H1 (cell line): ENCODE measurements around the gene HLA-DMB. TPM values are rescaled to one million over a fixed set of nuclear protein-coding genes. Genes with fewer than 3 reads are reported as not detected.

Source experiments
- GABPA ChIP-seq: IDR thresholded peaks from 2 replicates; pipeline ENCODE4 v1.6.1; 2011; ENCODE audit warnings: mild to moderate bottlenecking, low read length, moderate library complexity, borderline replicate concordance; ENCODE audit not compliant: insufficient read depth
- JUND ChIP-seq: IDR thresholded peaks from 2 replicates; pipeline ENCODE4 v1.6.1; 2011; ENCODE audit warnings: mild to moderate bottlenecking, improper control_type of control experiment, low read length
- RFX5 ChIP-seq: IDR thresholded peaks from 2 replicates; pipeline ENCODE4 v1.6.1; 2011; ENCODE audit warnings: low read depth, low read length, improper control_type of control experiment, borderline replicate concordance
- polyA plus RNA-seq, 7 experiments: library from polyadenylated mRNA; depleted of rRNA in 3 of 7; stranded (reverse) in 5 of 7; unstranded in 2 of 7; fragments of >200 nt in 5 of 7; fragments of 200-250 nt in 2 of 7; gene quantifications; 1 replicate in 5 of 7; 2 replicates in 1 of 7; 4 replicates in 1 of 7; pipeline versions ENCODE4 v1.2.1 to v1.2.3, GENCODE V29; 2011 to 2013; ENCODE audit warnings: missing spikeins in 2 of 7, mixed read lengths in 2 of 7
- total RNA-seq: library from RNA; stranded (reverse); fragmentation: NEBNext Ultra II Directional; extraction: Animal tissue kit (Norgen Biotek cat#: 25700); gene quantifications from 2 replicates; pipeline ENCODE4 v1.2.1, GENCODE V29; 2021
- TF ChIP-seq, protein P1 (sequence below), 3 experiments: IDR thresholded peaks; 1 replicate in 2 of 3; 2 replicates in 1 of 3; pipeline versions ENCODE4 v1.5.1 to v1.6.1; 2011; ENCODE audit warnings: low read length in 3 of 3, mild to moderate bottlenecking in 3 of 3, inconsistent platforms in 2 of 3, low read depth in 1 of 3, moderate library complexity in 1 of 3; ENCODE audit not compliant: insufficient read depth in 1 of 3; ENCODE audit errors: control extremely low read depth in 1 of 3

Gene HLA-DMB
- total and polyA plus RNA-seq, 2 of the 8 experiments (the other 6 are each of a cell fraction or from before 2014, with no cell fraction given) = 2.7 to 4.7 TPM

DNA sequence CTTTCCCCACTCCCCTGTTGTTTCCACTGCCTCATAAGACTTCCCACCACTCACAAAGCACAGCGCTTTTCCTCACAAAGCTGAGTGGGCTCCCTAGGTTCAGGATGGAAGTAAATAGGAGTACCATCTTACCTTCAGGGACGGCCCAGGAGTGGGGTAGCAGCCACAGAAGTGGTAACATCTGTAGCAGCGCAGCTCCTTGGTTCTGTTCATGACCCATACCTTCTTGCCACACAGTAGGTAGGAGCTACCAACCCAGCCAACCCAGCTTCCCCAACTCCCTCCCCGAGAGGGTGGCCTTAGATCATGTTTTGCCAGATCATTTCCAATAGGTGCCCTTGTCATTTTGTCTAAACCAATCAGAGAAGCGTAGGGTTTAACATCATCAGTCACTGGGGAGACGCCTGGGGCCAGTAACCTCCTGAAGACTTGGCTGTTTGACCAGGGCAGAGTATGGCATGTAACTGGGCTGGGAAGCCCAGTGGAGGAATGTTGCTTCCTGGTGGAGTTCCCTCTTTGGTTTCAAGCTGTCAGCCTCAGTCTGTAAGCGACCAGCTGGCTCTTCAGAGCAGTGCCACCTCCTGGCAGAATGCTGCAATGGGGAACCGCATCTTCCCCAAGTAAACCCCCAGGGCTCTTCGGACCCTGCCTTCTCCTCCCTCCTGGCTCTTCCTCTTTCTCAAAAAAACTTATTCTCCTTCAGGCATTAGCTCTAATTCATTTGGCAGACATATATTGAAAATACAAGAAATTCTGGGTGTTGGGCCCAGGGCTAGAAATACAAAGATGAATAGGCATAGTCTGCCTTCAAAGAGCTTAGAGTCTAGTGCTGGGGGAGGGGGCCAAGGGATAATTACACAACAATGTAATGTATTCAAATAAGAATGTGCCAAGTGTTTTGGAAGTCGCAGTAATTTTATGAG is 12.2 kb upstream of the HLA-DMB start, which contains the start of gene HLA-DMA (continued):
- TF ChIP-seq RFX5 (peak; percentile 100), JUND (no peak), GABPA (no peak)
- TF ChIP-seq, protein P1, sequence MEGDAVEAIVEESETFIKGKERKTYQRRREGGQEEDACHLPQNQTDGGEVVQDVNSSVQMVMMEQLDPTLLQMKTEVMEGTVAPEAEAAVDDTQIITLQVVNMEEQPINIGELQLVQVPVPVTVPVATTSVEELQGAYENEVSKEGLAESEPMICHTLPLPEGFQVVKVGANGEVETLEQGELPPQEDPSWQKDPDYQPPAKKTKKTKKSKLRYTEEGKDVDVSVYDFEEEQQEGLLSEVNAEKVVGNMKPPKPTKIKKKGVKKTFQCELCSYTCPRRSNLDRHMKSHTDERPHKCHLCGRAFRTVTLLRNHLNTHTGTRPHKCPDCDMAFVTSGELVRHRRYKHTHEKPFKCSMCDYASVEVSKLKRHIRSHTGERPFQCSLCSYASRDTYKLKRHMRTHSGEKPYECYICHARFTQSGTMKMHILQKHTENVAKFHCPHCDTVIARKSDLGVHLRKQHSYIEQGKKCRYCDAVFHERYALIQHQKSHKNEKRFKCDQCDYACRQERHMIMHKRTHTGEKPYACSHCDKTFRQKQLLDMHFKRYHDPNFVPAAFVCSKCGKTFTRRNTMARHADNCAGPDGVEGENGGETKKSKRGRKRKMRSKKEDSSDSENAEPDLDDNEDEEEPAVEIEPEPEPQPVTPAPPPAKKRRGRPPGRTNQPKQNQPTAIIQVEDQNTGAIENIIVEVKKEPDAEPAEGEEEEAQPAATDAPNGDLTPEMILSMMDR (IDR thresholded peaks at IDR 0.05; ENCODE audit: control extremely low read depth in 1 of 3, insufficient read depth in 1 of 3, low read depth in 1 of 3, low read length in 3 of 3) = peak; percentile 81 to 93 (median 82)
